HG03196 (cell line): ENCODE measurements around the gene ARSD.

Experiments used
- ATAC-seq: cut with Tn5 transposase; IDR thresholded peaks from one replicate; pipeline ENCODE4 v1.9.1; 2021; ENCODE audit not compliant: unreplicated experiment

The ARSD gene

GRCh38 chrX:2862404-2862803 is 66.7 kb downstream of the ARSD start:
- no peak for ATAC-seq

GRCh38 chrX:2859197-2859797 is 69.8 kb downstream of the ARSD start:
- no peak for ATAC-seq

GRCh38 chrX:2857566-2857965 is 71.6 kb downstream of the ARSD start:
- ATAC-seq: no peak

GRCh38 chrX:2855761-2856160 is 73.4 kb downstream of the ARSD start:
- no peak for ATAC-seq

- no peak for ATAC-seq
Measured at GRCh38 chrX:2854918-2855317, 74.2 kb downstream of the ARSD start.
